ENCODE data around the gene GPR63. TPM values are rescaled to one million over a fixed set of nuclear protein-coding genes. Genes with fewer than 3 reads are reported as not detected.

GPR63 gene
- total RNA-seq, 1 donor from 2014 or later = 0.98 TPM

- TF ChIP-seq CTCF (conservative IDR thresholded peaks at IDR 0.05; ENCODE audit: low read depth, low read length) = no peak
- no peak for DNase-seq (ENCODE audit: low read depth)
- H3K4me3 ChIP-seq (ENCODE audit: low read depth, low read length) = no peak overlapping the region
These were observed 12.3 kb upstream of the GPR63 start for GRCh38 chr6:96849615-96850014.

- H3K4me3 ChIP-seq (ENCODE audit: low read depth, low read length) = no peak overlapping the region
- no peak for DNase-seq (ENCODE audit: low read depth)
- TF ChIP-seq CTCF (conservative IDR thresholded peaks at IDR 0.05; ENCODE audit: low read depth, low read length) = no peak
These were observed 7.3 kb upstream of the GPR63 start for GRCh38 chr6:96844530-96844929.

- TF ChIP-seq CTCF (conservative IDR thresholded peaks at IDR 0.05; ENCODE audit: low read depth, low read length) = no peak
- DNase-seq (ENCODE audit: low read depth) = no peak
- H3K4me3 ChIP-seq (ENCODE audit: low read depth, low read length) = no peak overlapping the region
These were observed 4.1 kb upstream of the GPR63 start for GRCh38 chr6:96841345-96841744.

- no peak for TF ChIP-seq CTCF (conservative IDR thresholded peaks at IDR 0.05; ENCODE audit: low read depth, low read length)
- peak overlapping the region; percentile 77 for H3K4me3 ChIP-seq (ENCODE audit: low read depth, low read length)
- DNase-seq (ENCODE audit: low read depth) = no peak
These were observed 621 bp downstream of the GPR63 start for GRCh38 chr6:96836631-96837080.

- no peak overlapping the region for H3K4me3 ChIP-seq (ENCODE audit: low read depth, low read length)
- DNase-seq (ENCODE audit: low read depth) = no peak
- TF ChIP-seq CTCF (conservative IDR thresholded peaks at IDR 0.05; ENCODE audit: low read depth, low read length) = no peak
These were observed 3.2 kb downstream of the GPR63 start for GRCh38 chr6:96834070-96834469.

GRCh38 chr6:96832780-96833179 lies 4.5 kb downstream of the GPR63 start:
- no peak for TF ChIP-seq CTCF (conservative IDR thresholded peaks at IDR 0.05; ENCODE audit: low read depth, low read length)
- no peak overlapping the region for H3K4me3 ChIP-seq (ENCODE audit: low read depth, low read length)
- no peak for DNase-seq (ENCODE audit: low read depth)

- no peak for DNase-seq (ENCODE audit: low read depth)
- TF ChIP-seq CTCF (conservative IDR thresholded peaks at IDR 0.05; ENCODE audit: low read depth, low read length) = no peak
- H3K4me3 ChIP-seq (ENCODE audit: low read depth, low read length) = no peak overlapping the region
These were observed 10.4 kb downstream of the GPR63 start for GRCh38 chr6:96826865-96827264.

All from epithelial cell of proximal tubule (primary cell).